SK-N-MC (cell line): Measurements from ENCODE around the gene GPR39.

ENCODE experiments used
- EZH2 ChIP-seq: fragments of 200-600 bp; sonication (generic); IDR thresholded peaks from one replicate; pipeline ENCODE4 v1.6.1; 2017; ENCODE audit warnings: antibody characterized with exemption
- POLR2AphosphoS5 ChIP-seq: IDR thresholded peaks from 2 replicates; pipeline ENCODE4 v1.6.1; 2012; ENCODE audit warnings: mild to moderate bottlenecking, low read depth, low read length, borderline replicate concordance

DNA sequence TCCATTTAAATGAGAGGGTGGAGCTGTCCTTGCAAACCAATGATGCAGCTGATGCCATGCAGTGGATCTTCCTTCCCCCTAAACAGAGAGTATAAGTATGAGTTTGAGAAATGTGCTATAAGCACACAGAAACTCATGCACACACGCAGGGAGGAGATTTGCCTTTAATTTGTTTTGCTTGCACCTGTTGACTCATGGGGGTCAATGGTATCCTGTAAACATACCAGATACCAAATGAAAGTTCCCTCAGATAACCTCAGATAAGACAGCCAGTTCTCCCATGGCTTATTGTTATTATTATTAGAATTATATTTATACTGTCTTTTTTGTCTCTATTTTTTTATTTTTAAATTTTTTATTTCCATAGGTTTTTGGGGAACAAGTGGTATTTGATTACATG lies 29.5 kb upstream of the GPR39 start:
- TF ChIP-seq POLR2AphosphoS5 (no peak), EZH2 (no peak)
